HEK293T (cell line): ENCODE data around the gene HACD2.

Experiments
- CTCF ChIA-PET: fragments of 350-600 bp; formaldehyde crosslinking; extraction: SDS; loops from one replicate; lab custom pipeline; 2021; ENCODE audit warnings: antibody characterized with exemption, inconsistent platforms; lab: Yijun Ruan, JAX
- POLR2A ChIA-PET: fragments of 350-600 bp; formaldehyde crosslinking; extraction: SDS; loops from one replicate; lab custom pipeline; 2020; ENCODE audit warnings: antibody characterized with exemption, inconsistent platforms; lab: Yijun Ruan, JAX
- DNase-seq: peaks from one replicate; pipeline ENCODE4 v3.0.0; 2012; ENCODE audit warnings: mixed read lengths; ENCODE audit errors: extremely low spot score
- ARNT ChIP-seq: fragments of 450-650 bp; IDR thresholded peaks from 2 replicates; pipeline ENCODE4 v1.6.1; 2017; ENCODE audit warnings: mild to moderate bottlenecking
- BHLHE40 ChIP-seq: fragments of 450-650 bp; IDR thresholded peaks from 2 replicates; pipeline ENCODE4 v1.6.1; 2016; ENCODE audit warnings: mild to moderate bottlenecking, moderate library complexity, borderline replicate concordance
- CTBP1 ChIP-seq: fragments of 450-650 bp; IDR thresholded peaks from 2 replicates; pipeline ENCODE4 v1.6.1; 2016; ENCODE audit warnings: borderline replicate concordance
- ELF4 ChIP-seq: fragments of 450-650 bp; IDR thresholded peaks from 2 replicates; pipeline ENCODE4 v1.6.1; 2017; ENCODE audit warnings: antibody characterized with exemption
- FOXA1 ChIP-seq: fragments of 450-650 bp; IDR thresholded peaks from 2 replicates; pipeline ENCODE4 v1.6.1; 2016; ENCODE audit warnings: mild to moderate bottlenecking
- FOXK2 ChIP-seq: fragments of 450-650 bp; IDR thresholded peaks from 2 replicates; pipeline ENCODE4 v1.6.1; 2016; ENCODE audit warnings: mild to moderate bottlenecking
- FOXM1 ChIP-seq: fragments of 450-650 bp; IDR thresholded peaks from 2 replicates; pipeline ENCODE4 v1.6.1; 2017; ENCODE audit warnings: mild to moderate bottlenecking, borderline replicate concordance
- HDGF ChIP-seq: fragments of 450-650 bp; IDR thresholded peaks from 2 replicates; pipeline ENCODE4 v1.6.1; 2017; ENCODE audit warnings: antibody characterized with exemption, borderline replicate concordance
- L3MBTL2 ChIP-seq: fragments of 450-650 bp; conservative IDR thresholded peaks from 2 replicates; pipeline ENCODE4 v1.6.1; 2016; ENCODE audit warnings: mild to moderate bottlenecking
- LEF1 ChIP-seq: fragments of 450-650 bp; IDR thresholded peaks from 2 replicates; pipeline ENCODE4 v1.6.1; 2017; ENCODE audit warnings: mild to moderate bottlenecking, borderline replicate concordance
- NFRKB ChIP-seq: fragments of 450-650 bp; IDR thresholded peaks from 2 replicates; pipeline ENCODE4 v1.6.1; 2016; ENCODE audit warnings: mild to moderate bottlenecking, moderate library complexity
- PKNOX1 ChIP-seq: fragments of 450-650 bp; IDR thresholded peaks from 2 replicates; pipeline ENCODE4 v1.6.1; 2016
- SP1 ChIP-seq: fragments of 450-650 bp; IDR thresholded peaks from 2 replicates; pipeline ENCODE4 v1.6.1; 2017
- SUZ12 ChIP-seq: fragments of 450-650 bp; IDR thresholded peaks from 2 replicates; pipeline ENCODE4 v1.6.1; 2016; ENCODE audit warnings: mild to moderate bottlenecking
- TARDBP ChIP-seq: fragments of 450-650 bp; IDR thresholded peaks from 2 replicates; pipeline ENCODE4 v1.6.1; 2016
- ZNF384 ChIP-seq: fragments of 450-650 bp; IDR thresholded peaks from 2 replicates; pipeline ENCODE4 v1.6.1; 2016

The HACD2 gene

GRCh38 chr3:123464211-123464610 lies 120.6 kb downstream of the HACD2 start:
- POLR2A ChIA-PET: no interaction called here
- CTCF ChIA-PET: no interaction called here

GRCh38 chr3:123459862-123460261 lies 125.0 kb downstream of the HACD2 start:
- no peak for DNase-seq
- CTCF ChIA-PET: no interaction called here
- TF ChIP-seq ARNT: no peak
- no peak for TF ChIP-seq PKNOX1
- POLR2A ChIA-PET: no interaction called here

More at GRCh38 chr3:123464211-123464610, 120.6 kb downstream of the HACD2 start:
- TF ChIP-seq LEF1: no peak
- TF ChIP-seq PKNOX1: no peak
- TF ChIP-seq SP1: no peak
- TF ChIP-seq FOXM1: no peak
- DNase-seq: no peak

- no peak for DNase-seq
- CTCF ChIA-PET: no interaction called here
- TF ChIP-seq CTBP1: no peak
- POLR2A ChIA-PET: no interaction called here
Observed at GRCh38 chr3:123458255-123458654, 126.6 kb downstream of the HACD2 start.

- POLR2A ChIA-PET: no interaction called here
- TF ChIP-seq L3MBTL2 (no peak), ARNT (no peak), FOXK2 (no peak), FOXA1 (no peak), BHLHE40 (no peak), FOXM1 (no peak), SP1 (no peak), PKNOX1 (no peak), HDGF (no peak), CTBP1 (no peak), LEF1 (no peak), NFRKB (no peak), ELF4 (no peak), TARDBP (no peak), SUZ12 (no peak)
- CTCF ChIA-PET: no interaction called here
- no peak for DNase-seq
Observed at GRCh38 chr3:123457841-123458240, 127.0 kb downstream of the HACD2 start.

GRCh38 chr3:123453675-123454074 lies 131.2 kb downstream of the HACD2 start:
- ChIA-PET POLR2A (no interaction called here), CTCF (no interaction called here)
- no peak for DNase-seq
- TF ChIP-seq ARNT (no peak), ELF4 (no peak), LEF1 (no peak), FOXA1 (no peak), FOXK2 (no peak), SP1 (no peak)

- TF ChIP-seq ARNT: no peak
- no peak for TF ChIP-seq SUZ12
- no peak for TF ChIP-seq TARDBP
- TF ChIP-seq LEF1: no peak
- TF ChIP-seq FOXA1: no peak
- no peak for TF ChIP-seq L3MBTL2
- no peak for TF ChIP-seq ELF4
- no peak for TF ChIP-seq FOXK2
- TF ChIP-seq HDGF: no peak
- TF ChIP-seq BHLHE40: no peak
- TF ChIP-seq ZNF384: no peak
- TF ChIP-seq CTBP1: no peak
- no peak for TF ChIP-seq FOXM1
- TF ChIP-seq NFRKB: no peak
- TF ChIP-seq PKNOX1: no peak
- no peak for TF ChIP-seq SP1
- ChIA-PET POLR2A (no interaction called here), CTCF (no interaction called here)
- no peak for DNase-seq
Observed at GRCh38 chr3:123451186-123451585, 133.7 kb downstream of the HACD2 start.

GRCh38 chr3:123449997-123450604 lies 134.8 kb downstream of the HACD2 start:
- CTCF ChIA-PET: no interaction called here
- POLR2A ChIA-PET: no interaction called here
- TF ChIP-seq ELF4: no peak
- no peak for TF ChIP-seq FOXK2
- TF ChIP-seq HDGF: no peak
- no peak for TF ChIP-seq L3MBTL2
- TF ChIP-seq FOXA1: no peak
- no peak for TF ChIP-seq SP1
- no peak for TF ChIP-seq NFRKB
- TF ChIP-seq CTBP1: no peak
- no peak for TF ChIP-seq ARNT
- TF ChIP-seq BHLHE40: no peak
- no peak for TF ChIP-seq PKNOX1
- no peak for TF ChIP-seq TARDBP
- no peak for TF ChIP-seq LEF1
- no peak for TF ChIP-seq ZNF384
- no peak for TF ChIP-seq FOXM1
- no peak for TF ChIP-seq SUZ12
- no peak for DNase-seq
